Measurements from ENCODE around the gene LONRF2.

DNA sequence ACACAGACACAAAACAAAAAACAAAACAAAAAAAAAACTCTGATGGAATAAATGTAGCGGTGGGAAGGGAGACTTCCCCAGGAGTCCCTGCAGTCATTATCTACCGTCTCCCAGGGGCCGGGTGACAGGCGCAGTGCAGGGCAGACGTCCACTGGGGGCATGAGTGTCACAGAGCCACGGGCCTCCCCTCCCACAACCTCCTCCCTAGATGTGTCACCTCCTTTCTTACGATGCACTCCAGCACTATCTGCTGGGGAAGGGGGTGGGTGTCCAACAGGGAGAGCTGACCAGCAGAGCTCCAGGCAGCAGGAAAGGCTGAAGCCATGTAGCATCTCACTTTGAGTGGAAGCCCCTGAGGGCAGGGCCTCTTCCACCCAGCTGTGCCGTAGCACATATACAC, 84.5 kb downstream of the LONRF2 start:
- TF ChIP-seq TAF1 (IDR thresholded peaks at IDR 0.05; ENCODE audit: borderline replicate concordance, low read depth, low read length): no peak
- no peak for TF ChIP-seq POLR2AphosphoS5 (IDR thresholded peaks at IDR 0.05; ENCODE audit: low read depth, low read length)

Data from GM12892 (cell line).